Measurements from ENCODE around the gene PLCB1. TPM values are rescaled to one million over a fixed set of nuclear protein-coding genes. Genes with fewer than 3 reads are reported as not detected.

The PLCB1 gene
- total and polyA plus RNA-seq, 2 donors (not counting 1 experiment from before 2014, with no cell fraction given): 13.4 to 23.3 TPM

GRCh38 chr20:8115436-8115835, 16.6 kb upstream of the PLCB1 start:
- Histone ChIP-seq H3K9me3 (ENCODE audit: control insufficient read depth, insufficient read depth, low read depth, low read length) (no peaks in the 10 kb centered on the region), H2AFZ (ENCODE audit: low read length) (no peak overlapping the region), H3K36me3 (ENCODE audit: control insufficient read depth, insufficient read depth, low read length) (no peaks in the 10 kb centered on the region), H3K4me3 (replicated peaks in 1 of 4; ENCODE audit: control extremely low read depth in 1 of 4, insufficient read depth in 1 of 4, low read depth in 3 of 4, low read length in 4 of 4) (no peak overlapping the region), H3K4me2 (ENCODE audit: extremely low read depth, insufficient read depth, low read length) (no peak overlapping the region), H3K27ac (ENCODE audit: insufficient read depth, low read length) (no peak overlapping the region), H4K20me1 (ENCODE audit: control insufficient read depth, extremely low read depth, insufficient read depth, low read length) (no peaks in the 10 kb centered on the region), H3K79me2 (ENCODE audit: control insufficient read depth, insufficient read depth, low read length) (no peaks in the 10 kb centered on the region), H3K4me1 (ENCODE audit: control insufficient read depth, extremely low read depth, insufficient read depth, low read length) (peaks cover 4% of the 10 kb centered on the region), H3K27me3 (ENCODE audit: control insufficient read depth, insufficient read depth, low read length) (no peaks in the 10 kb centered on the region), H3K9ac (ENCODE audit: insufficient read depth, low read length) (no peak overlapping the region)
- TF ChIP-seq, protein P1, sequence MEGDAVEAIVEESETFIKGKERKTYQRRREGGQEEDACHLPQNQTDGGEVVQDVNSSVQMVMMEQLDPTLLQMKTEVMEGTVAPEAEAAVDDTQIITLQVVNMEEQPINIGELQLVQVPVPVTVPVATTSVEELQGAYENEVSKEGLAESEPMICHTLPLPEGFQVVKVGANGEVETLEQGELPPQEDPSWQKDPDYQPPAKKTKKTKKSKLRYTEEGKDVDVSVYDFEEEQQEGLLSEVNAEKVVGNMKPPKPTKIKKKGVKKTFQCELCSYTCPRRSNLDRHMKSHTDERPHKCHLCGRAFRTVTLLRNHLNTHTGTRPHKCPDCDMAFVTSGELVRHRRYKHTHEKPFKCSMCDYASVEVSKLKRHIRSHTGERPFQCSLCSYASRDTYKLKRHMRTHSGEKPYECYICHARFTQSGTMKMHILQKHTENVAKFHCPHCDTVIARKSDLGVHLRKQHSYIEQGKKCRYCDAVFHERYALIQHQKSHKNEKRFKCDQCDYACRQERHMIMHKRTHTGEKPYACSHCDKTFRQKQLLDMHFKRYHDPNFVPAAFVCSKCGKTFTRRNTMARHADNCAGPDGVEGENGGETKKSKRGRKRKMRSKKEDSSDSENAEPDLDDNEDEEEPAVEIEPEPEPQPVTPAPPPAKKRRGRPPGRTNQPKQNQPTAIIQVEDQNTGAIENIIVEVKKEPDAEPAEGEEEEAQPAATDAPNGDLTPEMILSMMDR (conservative IDR thresholded peaks at IDR 0.05 in 1 of 2, IDR thresholded peaks at IDR 0.05 in 1 of 2; ENCODE audit: low read depth in 1 of 2, low read length in 2 of 2): no peak
- no peak for TF ChIP-seq EZH2 (IDR thresholded peaks at IDR 0.05; ENCODE audit: low read length, missing control alignments)
- DNase-seq (ENCODE audit: low read depth in 2 of 2): no peak

DNA sequence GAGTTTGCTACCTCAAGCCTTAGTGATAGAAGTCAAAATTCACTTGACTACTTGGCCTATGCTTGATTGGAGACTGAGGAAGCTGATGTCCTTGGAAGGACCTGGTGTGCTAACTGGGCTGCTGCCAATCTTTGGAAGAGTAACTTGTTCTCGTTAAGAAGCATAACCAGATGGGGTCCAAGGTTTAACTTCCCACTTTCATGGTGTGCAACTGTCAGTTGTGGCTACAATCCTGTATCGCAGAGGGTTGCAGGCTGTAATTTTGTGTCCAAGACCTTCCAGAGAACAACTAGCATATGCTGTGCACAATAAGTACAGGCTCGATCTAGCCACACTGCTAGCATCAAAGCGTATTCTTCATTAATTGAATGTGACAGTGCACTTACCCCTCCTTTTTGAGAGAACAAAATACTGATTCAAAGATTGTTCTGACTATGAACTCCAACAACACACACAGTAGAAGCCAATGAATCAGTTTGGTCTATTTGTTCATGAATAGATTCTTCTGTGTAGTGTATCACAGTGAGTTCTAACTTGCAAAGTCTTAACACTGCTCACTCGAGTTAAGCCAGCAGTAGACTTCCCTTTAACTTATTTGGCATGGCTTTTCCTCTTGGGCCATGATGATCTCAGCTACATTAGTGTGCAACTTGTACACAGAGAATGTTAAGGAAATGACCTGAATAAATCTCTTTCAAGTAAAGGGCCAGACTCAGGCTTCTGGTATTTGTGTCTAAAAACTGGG, 15.8 kb upstream of the PLCB1 start:
- peak; percentile 72 to 81 for DNase-seq (ENCODE audit: low read depth in 2 of 2)
- Histone ChIP-seq H3K4me3 (replicated peaks in 1 of 4; ENCODE audit: control extremely low read depth in 1 of 4, insufficient read depth in 1 of 4, low read depth in 3 of 4, low read length in 4 of 4) (no peak overlapping the region), H3K27ac (ENCODE audit: insufficient read depth, low read length) (no peak overlapping the region), H3K27me3 (ENCODE audit: control insufficient read depth, insufficient read depth, low read length) (no peaks in the 10 kb centered on the region), H3K4me1 (ENCODE audit: control insufficient read depth, extremely low read depth, insufficient read depth, low read length) (peaks cover 4% of the 10 kb centered on the region), H4K20me1 (ENCODE audit: control insufficient read depth, extremely low read depth, insufficient read depth, low read length) (no peaks in the 10 kb centered on the region), H3K4me2 (ENCODE audit: extremely low read depth, insufficient read depth, low read length) (no peak overlapping the region), H2AFZ (ENCODE audit: low read length) (peak overlapping the region; percentile 20), H3K9ac (ENCODE audit: insufficient read depth, low read length) (no peak overlapping the region), H3K79me2 (ENCODE audit: control insufficient read depth, insufficient read depth, low read length) (no peaks in the 10 kb centered on the region), H3K9me3 (ENCODE audit: control insufficient read depth, insufficient read depth, low read depth, low read length) (no peaks in the 10 kb centered on the region), H3K36me3 (ENCODE audit: control insufficient read depth, insufficient read depth, low read length) (no peaks in the 10 kb centered on the region)
- TF ChIP-seq EZH2 (IDR thresholded peaks at IDR 0.05; ENCODE audit: low read length, missing control alignments): no peak
- TF ChIP-seq, protein P1 (conservative IDR thresholded peaks at IDR 0.05 in 1 of 2, IDR thresholded peaks at IDR 0.05 in 1 of 2; ENCODE audit: low read depth in 1 of 2, low read length in 2 of 2): no peak

- Histone ChIP-seq H3K79me2 (ENCODE audit: control insufficient read depth, insufficient read depth, low read length) (no peaks in the 10 kb centered on the region), H3K4me3 (replicated peaks in 1 of 4; ENCODE audit: control extremely low read depth in 1 of 4, insufficient read depth in 1 of 4, low read depth in 3 of 4, low read length in 4 of 4) (no peak overlapping the region), H4K20me1 (ENCODE audit: control insufficient read depth, extremely low read depth, insufficient read depth, low read length) (no peaks in the 10 kb centered on the region), H3K9me3 (ENCODE audit: control insufficient read depth, insufficient read depth, low read depth, low read length) (no peaks in the 10 kb centered on the region), H3K4me2 (ENCODE audit: extremely low read depth, insufficient read depth, low read length) (no peak overlapping the region), H2AFZ (ENCODE audit: low read length) (no peak overlapping the region), H3K27ac (ENCODE audit: insufficient read depth, low read length) (no peak overlapping the region), H3K4me1 (ENCODE audit: control insufficient read depth, extremely low read depth, insufficient read depth, low read length) (peaks cover 4% of the 10 kb centered on the region), H3K9ac (ENCODE audit: insufficient read depth, low read length) (no peak overlapping the region), H3K36me3 (ENCODE audit: control insufficient read depth, insufficient read depth, low read length) (no peaks in the 10 kb centered on the region), H3K27me3 (ENCODE audit: control insufficient read depth, insufficient read depth, low read length) (no peaks in the 10 kb centered on the region)
- no peak for TF ChIP-seq EZH2 (IDR thresholded peaks at IDR 0.05; ENCODE audit: low read length, missing control alignments)
- TF ChIP-seq, protein P1 (conservative IDR thresholded peaks at IDR 0.05 in 1 of 2, IDR thresholded peaks at IDR 0.05 in 1 of 2; ENCODE audit: low read depth in 1 of 2, low read length in 2 of 2): no peak
- DNase-seq (ENCODE audit: low read depth in 2 of 2): peak in 1 of 2 donors; percentile 9
Observed at GRCh38 chr20:8117636-8118035, 14.4 kb upstream of the PLCB1 start.
